Lower lobe of right lung (tissue), 2 donors: ENCODE measurements around the gene LMAN1. TPM values are rescaled to one million over a fixed set of nuclear protein-coding genes. Genes with fewer than 3 reads are reported as not detected.

Experiments
- ATAC-seq, 2 donors: fragments of 200-7000 bp; cut with Tn5 transposase; one replicate each; pipeline ENCODE4 v1.9.1; 2020 to 2022; ENCODE audit warnings: mild to moderate bottlenecking in 2 of 2, moderate library complexity in 2 of 2
- DNase-seq: peaks from one replicate; pipeline ENCODE4 v3.0.0-alpha.2; 2020
- H3K27ac ChIP-seq: fragments of 200-600 bp; one replicate; pipeline ENCODE4 v1.8.0; 2022
- H3K27me3 ChIP-seq: fragments of 200-600 bp; one replicate; pipeline ENCODE4 v1.8.0; 2022; ENCODE audit warnings: low read depth
- H3K36me3 ChIP-seq: fragments of 200-600 bp; one replicate; pipeline ENCODE4 v1.8.0; 2022; ENCODE audit warnings: mild to moderate bottlenecking
- H3K4me1 ChIP-seq: fragments of 200-600 bp; one replicate; pipeline ENCODE4 v1.8.0; 2022
- H3K4me3 ChIP-seq: fragments of 200-600 bp; one replicate; pipeline ENCODE4 v1.8.0; 2022; ENCODE audit warnings: mild to moderate bottlenecking
- H3K9me3 ChIP-seq: fragments of 200-600 bp; one replicate; pipeline ENCODE4 v1.8.0; 2022
- CTCF ChIP-seq: fragments of 200-600 bp; IDR thresholded peaks from one replicate; pipeline ENCODE4 v1.8.0; 2022; ENCODE audit warnings: antibody characterized with exemption, mild to moderate bottlenecking
- intact Hi-C: fragments of 100-400 bp; cut with DNase I; formaldehyde crosslinking; loops from one replicate; pipeline ENCODE4 v1.11.0; 2022
- long read RNA-seq: library from polyadenylated mRNA; unstranded; transcript quantifications from one replicate; pipeline ENCODE4 v2.0.0, GENCODE V29; 2021
- total RNA-seq: library from RNA; stranded (reverse); fragmentation: NEBNext Ultra II Directional; extraction: Animal tissue kit (Norgen Biotek cat#: 25700); gene quantifications from one replicate; pipeline ENCODE4 v1.2.1, GENCODE V29; 2021
- donor health status: DM: no; HTN: yes; CAD: no; lungs with severe emphysema.

LMAN1 gene
- 62.7 TPM for total RNA-seq
- long read RNA-seq, full-length matches to known transcripts = 36 of 55 reads
- long read RNA-seq, partial matches to known transcripts = 14 of 55 reads
- long read RNA-seq, other reads (novel, unspliced or antisense) = 5 of 55 reads

GRCh38 chr18:59358712-59359575 is at the start of gene LMAN1:
TSS of gene LMAN1 (minus strand) at chr18:59359265. CDS start at chr18:59359244, 21 bp downstream.
- TF ChIP-seq CTCF = no peak
- peak within 1 kb of the TSS; percentile 86 for H3K27ac ChIP-seq

GRCh38 chr18:59402432-59403090 is 43.5 kb upstream of the LMAN1 start:
- Histone ChIP-seq H3K27me3 (no peaks in the 10 kb centered on the region), H3K27ac (no peak overlapping the region), H3K36me3 (no peaks in the 10 kb centered on the region), H3K4me3 (no peak overlapping the region), H3K4me1 (no peaks in the 10 kb centered on the region), H3K9me3 (no peaks in the 10 kb centered on the region)
- peak; percentile 89 for TF ChIP-seq CTCF
- peak; percentile 91 to 94 for ATAC-seq
- peak; percentile 72 for DNase-seq
- intact Hi-C loops = loop anchor here (5.0 kb wide), 1 partner anchor 90 kb away; no protein-coding TSS in a partner anchor

More at GRCh38 chr18:59358712-59359575, at the start of gene LMAN1:
- Histone ChIP-seq H3K4me3 (peak within 1 kb of the TSS; percentile 84), H3K9me3 (no peaks in the 10 kb centered on the region), H3K36me3 (peaks cover 16% of the 10 kb centered on the region), H3K4me1 (peaks cover 17% of the 10 kb centered on the region), H3K27me3 (no peaks in the 10 kb centered on the region)
- DNase-seq (peak; percentile 97), ATAC-seq (peak; percentile 100)
- intact Hi-C loops = no loop called here

- Histone ChIP-seq H3K9me3 (no peaks in the 10 kb centered on the region), H3K27ac (no peak overlapping the region), H3K4me1 (no peaks in the 10 kb centered on the region), H3K27me3 (no peaks in the 10 kb centered on the region), H3K36me3 (no peaks in the 10 kb centered on the region), H3K4me3 (no peak overlapping the region)
- no peak for TF ChIP-seq CTCF
- DNase-seq (no peak), ATAC-seq (no peak)
- intact Hi-C loops = loop anchor here (5.0 kb wide), 1 partner anchor 88 kb away; no protein-coding TSS in a partner anchor
Observed at GRCh38 chr18:59400407-59400806, 41.3 kb upstream of the LMAN1 start.

GRCh38 chr18:59395226-59396175 is 36.4 kb upstream of the LMAN1 start:
- no peaks in the 10 kb centered on the region for H3K9me3 ChIP-seq
- H3K36me3 ChIP-seq = no peaks in the 10 kb centered on the region
- H3K4me1 ChIP-seq = no peaks in the 10 kb centered on the region
- no peak for DNase-seq
- no peaks in the 10 kb centered on the region for H3K27me3 ChIP-seq
- no peak for TF ChIP-seq CTCF
- H3K4me3 ChIP-seq = no peak overlapping the region
- intact Hi-C loops = no loop called here
- no peak for ATAC-seq
- H3K27ac ChIP-seq = no peak overlapping the region

- Histone ChIP-seq H3K9me3 (no peaks in the 10 kb centered on the region), H3K4me1 (no peaks in the 10 kb centered on the region), H3K27ac (no peak overlapping the region), H3K36me3 (no peaks in the 10 kb centered on the region), H3K27me3 (no peaks in the 10 kb centered on the region), H3K4me3 (no peak overlapping the region)
- TF ChIP-seq CTCF = no peak
- DNase-seq (no peak), ATAC-seq (no peak)
- intact Hi-C loops = no loop called here
Observed at GRCh38 chr18:59393381-59393780, 34.3 kb upstream of the LMAN1 start.
